PC-9 (cell line): ENCODE data around the gene GRID2IP.

ENCODE experiments used
- CTCF ChIP-seq: fragments of 200-600 bp; sonication (generic); conservative IDR thresholded peaks from 2 replicates; pipeline ENCODE4 v1.6.1; 2017; ENCODE audit warnings: mixed run types, antibody characterized with exemption, mild to moderate bottlenecking, moderate library complexity
- EZH2 ChIP-seq: fragments of 200-600 bp; sonication (generic); IDR thresholded peaks from 2 replicates; pipeline ENCODE4 v1.8.0; 2017; ENCODE audit warnings: antibody characterized with exemption, low read depth

- TF ChIP-seq CTCF (no peak), EZH2 (no peak)
Observed at GRCh38 chr7:6508950-6509349, 42.3 kb downstream of the GRID2IP start.
